ENCODE results near the gene SLC5A6. TPM values are rescaled to one million over a fixed set of nuclear protein-coding genes. Genes with fewer than 3 reads are reported as not detected.

Gene SLC5A6
- total RNA-seq, 1 experiment from 2014 or later, result 111 TPM

- TF ChIP-seq ARID4B (CRISPR knock-in tag; IDR thresholded peaks at IDR 0.05; ENCODE audit: borderline replicate concordance), result no peak
- no peak for TF ChIP-seq ZNF425 (CRISPR knock-in tag; conservative IDR thresholded peaks at IDR 0.05)
- TF ChIP-seq ATF6 (CRISPR knock-in tag; IDR thresholded peaks at IDR 0.05), result no peak
Measured at GRCh38 chr2:27154488-27154887, 57.6 kb downstream of the SLC5A6 start (continued).

GRCh38 chr2:27152796-27153464, 59.1 kb downstream of the SLC5A6 start:
- Mint-ChIP-seq H3K4me1 (no peaks in the 10 kb centered on the region), H3K9me3 (no peaks in the 10 kb centered on the region), H3K27ac (no peak overlapping the region), H3K4me3 (no peak overlapping the region), H3K27me3 (ENCODE audit: low read depth) (no peaks in the 10 kb centered on the region), H3K36me3 (no peaks in the 10 kb centered on the region)
- DNase-seq (ENCODE audit: low spot score), result no peak
- no peak for ATAC-seq
- no peak for TF ChIP-seq NR2C2 (CRISPR knock-in tag; IDR thresholded peaks at IDR 0.05)
- ChIA-PET CTCF (interaction anchor here (1.0 to 3.2 kb wide), 5 partner anchors 12 to 38 kb away, joined by 3 to 22 read pairs (median 15); partner anchors contain the start of gene PREB), POLR2A (interaction anchor here (0.6 kb wide), 1 partner anchor 26 kb away, joined by 3 read pairs; no protein-coding TSS in a partner anchor)

GRCh38 chr2:27152102-27152795, 59.8 kb downstream of the SLC5A6 start:
- ChIA-PET CTCF (interaction anchor here (0.6 to 3.2 kb wide), 8 partner anchors 11 to 140 kb away, joined by 3 to 22 read pairs (median 8); partner anchors contain the start of gene PREB), POLR2A (interaction anchor here (0.6 kb wide), 1 partner anchor 71 kb away, joined by 5 read pairs; no protein-coding TSS in a partner anchor)
- no peaks in the 10 kb centered on the region for H3K4me1 Mint-ChIP-seq
- no peaks in the 10 kb centered on the region for H3K9me3 Mint-ChIP-seq
- H3K27me3 Mint-ChIP-seq (ENCODE audit: low read depth), result no peaks in the 10 kb centered on the region
- ATAC-seq, result peak; percentile 86
- no peak overlapping the region for H3K4me3 Mint-ChIP-seq
- no peaks in the 10 kb centered on the region for H3K36me3 Mint-ChIP-seq
- DNase-seq (ENCODE audit: low spot score), result peak; percentile 29
- no peak overlapping the region for H3K27ac Mint-ChIP-seq
- no peak for TF ChIP-seq FOXJ3 (CRISPR knock-in tag; IDR thresholded peaks at IDR 0.05; ENCODE audit: borderline replicate concordance)
- TF ChIP-seq PRRX2 (CRISPR knock-in tag; IDR thresholded peaks at IDR 0.05), result no peak
- no peak for TF ChIP-seq ZNF532 (CRISPR knock-in tag; IDR thresholded peaks at IDR 0.05; ENCODE audit: borderline replicate concordance)
- TF ChIP-seq ZNF138 (CRISPR knock-in tag; conservative IDR thresholded peaks at IDR 0.05), result no peak
- no peak for TF ChIP-seq E2F5 (CRISPR knock-in tag; IDR thresholded peaks at IDR 0.05)
- TF ChIP-seq ZNF512 (CRISPR knock-in tag; IDR thresholded peaks at IDR 0.05; ENCODE audit: borderline replicate concordance), result no peak
- no peak for TF ChIP-seq SP1 (CRISPR knock-in tag; conservative IDR thresholded peaks at IDR 0.05)

Measured in WTC11 (cell line).